ENCODE data around the gene ADCYAP1R1. TPM values are rescaled to one million over a fixed set of nuclear protein-coding genes. Genes with fewer than 3 reads are reported as not detected.

The ADCYAP1R1 gene
- total and polyA plus RNA-seq, 5 experiments from 2014 or later = not detected

- DNase-seq (no peak), ATAC-seq (no peak)
- Mint-ChIP-seq H3K4me3 (no peak overlapping the region), H3K27me3 (peaks cover 18 to 48% (median 36%) of the 10 kb centered on the region in 5 donors), H3K9me3 (peaks cover 0 to 4% (median 0%) of the 10 kb centered on the region in 9 donors), H3K27ac (no peak overlapping the region), H3K4me1 (peaks cover 0 to 8% (median 1%) of the 10 kb centered on the region in 4 donors), H3K36me3 (no peaks in the 10 kb centered on the region)
- POLR2A ChIA-PET = no interaction called here
Measured at GRCh38 chr7:31047313-31048146, 4.6 kb upstream of the ADCYAP1R1 start.

GRCh38 chr7:31049005-31049765 is 2.9 kb upstream of the ADCYAP1R1 start:
- Mint-ChIP-seq H3K36me3 (no peaks in the 10 kb centered on the region), H3K9me3 (peaks cover 0 to 4% (median 0%) of the 10 kb centered on the region in 9 donors), H3K4me3 (no peak overlapping the region), H3K27me3 (peaks cover 17 to 50% (median 30%) of the 10 kb centered on the region in 5 donors), H3K4me1 (peaks cover 1 to 8% (median 1%) of the 10 kb centered on the region in 4 donors), H3K27ac (no peak overlapping the region)
- DNase-seq (no peak), ATAC-seq (no peak)
- POLR2A ChIA-PET = no interaction called here

- Mint-ChIP-seq H3K27me3 (peaks cover 21 to 77% (median 45%) of the 10 kb centered on the region in 5 donors), H3K4me1 (peaks cover 1 to 8% (median 1%) of the 10 kb centered on the region in 4 donors), H3K4me3 (no peak overlapping the region), H3K36me3 (no peaks in the 10 kb centered on the region), H3K27ac (no peak overlapping the region), H3K9me3 (peaks cover 0 to 4% (median 0%) of the 10 kb centered on the region in 9 donors)
- POLR2A ChIA-PET = no interaction called here
- no peak for DNase-seq
- no peak for ATAC-seq
Measured at GRCh38 chr7:31052487-31052840, 356 bp downstream of the ADCYAP1R1 start.

- H3K4me1 Mint-ChIP-seq = peaks cover 1 to 8% (median 1%) of the 10 kb centered on the region in 4 donors
- DNase-seq = no peak
- H3K9me3 Mint-ChIP-seq = peaks cover 0 to 4% (median 0%) of the 10 kb centered on the region in 9 donors
- POLR2A ChIA-PET = no interaction called here
- H3K27me3 Mint-ChIP-seq = peaks cover 21 to 80% (median 45%) of the 10 kb centered on the region in 5 donors
- H3K27ac Mint-ChIP-seq = no peak overlapping the region
- H3K36me3 Mint-ChIP-seq = no peaks in the 10 kb centered on the region
- no peak overlapping the region for H3K4me3 Mint-ChIP-seq
- no peak for ATAC-seq
Measured at GRCh38 chr7:31052841-31053601, 913 bp downstream of the ADCYAP1R1 start.

GRCh38 chr7:31053986-31054385 is 1.9 kb downstream of the ADCYAP1R1 start:
- Mint-ChIP-seq H3K27me3 (peaks cover 19 to 80% (median 45%) of the 10 kb centered on the region in 5 donors), H3K36me3 (no peaks in the 10 kb centered on the region), H3K4me1 (peaks cover 1 to 8% (median 1%) of the 10 kb centered on the region in 4 donors), H3K9me3 (peaks cover 0 to 4% (median 0%) of the 10 kb centered on the region in 9 donors), H3K4me3 (no peak overlapping the region), H3K27ac (no peak overlapping the region)
- no peak for ATAC-seq
- no peak for DNase-seq
- POLR2A ChIA-PET = no interaction called here

GRCh38 chr7:31054608-31055278 is 2.6 kb downstream of the ADCYAP1R1 start:
- peaks cover 1 to 8% (median 1%) of the 10 kb centered on the region in 4 donors for H3K4me1 Mint-ChIP-seq
- peaks cover 17 to 76% (median 43%) of the 10 kb centered on the region in 5 donors for H3K27me3 Mint-ChIP-seq
- H3K9me3 Mint-ChIP-seq = peaks cover 0 to 4% (median 0%) of the 10 kb centered on the region in 9 donors
- DNase-seq (no peak), ATAC-seq (no peak)
- H3K4me3 Mint-ChIP-seq = no peak overlapping the region
- H3K27ac Mint-ChIP-seq = no peak overlapping the region
- no peaks in the 10 kb centered on the region for H3K36me3 Mint-ChIP-seq
- POLR2A ChIA-PET = no interaction called here

GRCh38 chr7:31055471-31055870 is 3.4 kb downstream of the ADCYAP1R1 start:
- Mint-ChIP-seq H3K27ac (no peak overlapping the region), H3K9me3 (peaks cover 0 to 4% (median 0%) of the 10 kb centered on the region in 9 donors), H3K4me3 (no peak overlapping the region), H3K36me3 (no peaks in the 10 kb centered on the region), H3K27me3 (peaks cover 15 to 68% (median 39%) of the 10 kb centered on the region in 5 donors), H3K4me1 (peaks cover 1 to 8% (median 1%) of the 10 kb centered on the region in 4 donors)
- POLR2A ChIA-PET = no interaction called here
- DNase-seq (no peak), ATAC-seq (no peak)

GRCh38 chr7:31056775-31057346 is 4.8 kb downstream of the ADCYAP1R1 start:
- H3K27ac Mint-ChIP-seq = no peak overlapping the region
- peaks cover 6 to 54% (median 26%) of the 10 kb centered on the region in 5 donors for H3K27me3 Mint-ChIP-seq
- H3K4me1 Mint-ChIP-seq = peaks cover 0 to 2% (median 0%) of the 10 kb centered on the region in 4 donors
- POLR2A ChIA-PET = no interaction called here
- no peaks in the 10 kb centered on the region for H3K9me3 Mint-ChIP-seq
- no peak overlapping the region for H3K4me3 Mint-ChIP-seq
- ATAC-seq = no peak
- no peak for DNase-seq
- no peaks in the 10 kb centered on the region for H3K36me3 Mint-ChIP-seq

GRCh38 chr7:31058122-31058521 is 6.0 kb downstream of the ADCYAP1R1 start:
- POLR2A ChIA-PET = no interaction called here
- no peak for ATAC-seq
- no peak overlapping the region for H3K27ac Mint-ChIP-seq
- no peaks in the 10 kb centered on the region for H3K9me3 Mint-ChIP-seq
- H3K27me3 Mint-ChIP-seq = peaks cover 6 to 45% (median 25%) of the 10 kb centered on the region in 5 donors
- DNase-seq = no peak
- H3K36me3 Mint-ChIP-seq = no peaks in the 10 kb centered on the region
- peaks cover 0 to 2% (median 0%) of the 10 kb centered on the region in 4 donors for H3K4me1 Mint-ChIP-seq
- no peak overlapping the region for H3K4me3 Mint-ChIP-seq

GRCh38 chr7:31058688-31059087 is 6.6 kb downstream of the ADCYAP1R1 start:
- H3K27me3 Mint-ChIP-seq = peaks cover 6 to 39% (median 23%) of the 10 kb centered on the region in 5 donors
- H3K36me3 Mint-ChIP-seq = no peaks in the 10 kb centered on the region
- H3K9me3 Mint-ChIP-seq = no peaks in the 10 kb centered on the region
- POLR2A ChIA-PET = no interaction called here
- ATAC-seq (no peak), DNase-seq (no peak)
- no peak overlapping the region for H3K27ac Mint-ChIP-seq
- H3K4me3 Mint-ChIP-seq = no peak overlapping the region
- peaks cover 0 to 2% (median 0%) of the 10 kb centered on the region in 4 donors for H3K4me1 Mint-ChIP-seq

GRCh38 chr7:31059551-31059950 is 7.4 kb downstream of the ADCYAP1R1 start:
- POLR2A ChIA-PET = no interaction called here

GRCh38 chr7:31061185-31061584 is 9.1 kb downstream of the ADCYAP1R1 start:
- no peaks in the 10 kb centered on the region for H3K4me1 Mint-ChIP-seq
- peaks cover 3 to 16% (median 14%) of the 10 kb centered on the region in 5 donors for H3K27me3 Mint-ChIP-seq
- DNase-seq (no peak), ATAC-seq (no peak)
- no peak overlapping the region for H3K4me3 Mint-ChIP-seq
- H3K36me3 Mint-ChIP-seq = no peaks in the 10 kb centered on the region
- H3K9me3 Mint-ChIP-seq = no peaks in the 10 kb centered on the region
- no peak overlapping the region for H3K27ac Mint-ChIP-seq
- POLR2A ChIA-PET = no interaction called here

More at GRCh38 chr7:31059551-31059950, 7.4 kb downstream of the ADCYAP1R1 start:
- DNase-seq (no peak), ATAC-seq (no peak)
- Mint-ChIP-seq H3K9me3 (no peaks in the 10 kb centered on the region), H3K27me3 (peaks cover 3 to 31% (median 17%) of the 10 kb centered on the region in 5 donors), H3K27ac (peak overlapping the region in 1 of 10 donors; percentile 80), H3K36me3 (no peaks in the 10 kb centered on the region), H3K4me1 (no peaks in the 10 kb centered on the region), H3K4me3 (peak overlapping the region in 1 of 10 donors; percentile 11)
